ENCODE data around the gene INO80C. TPM values are rescaled to one million over a fixed set of nuclear protein-coding genes. Genes with fewer than 3 reads are reported as not detected.

The INO80C gene
- total and polyA plus RNA-seq, 7 donors, result 3.7 to 44.9 (median 25.5) TPM

GRCh38 chr18:35522130-35522959 is 24.6 kb upstream of the INO80C start:
- Histone ChIP-seq H3K27me3 (no peaks in the 10 kb centered on the region), H3K4me3 (no peak overlapping the region), H3K27ac (no peak overlapping the region), H3K4me1 (peaks cover 0 to 17% (median 11%) of the 10 kb centered on the region in 4 donors), H3K9me3 (no peaks in the 10 kb centered on the region), H3K36me3 (no peaks in the 10 kb centered on the region)
- TF ChIP-seq CTCF (IDR thresholded peaks at IDR 0.05) (no peak), POLR2AphosphoS5 (IDR thresholded peaks at IDR 0.05) (no peak), EP300 (IDR thresholded peaks at IDR 0.05) (no peak), POLR2A (IDR thresholded peaks at IDR 0.05) (no peak)
- no peak for DNase-seq
- 86 to 92% methylated on average over 2 of the region's 2 CpGs for WGBS, 2 donors
- intact Hi-C loops (cut with DNase I), result no loop called here

GRCh38 chr18:35521133-35521532 is 23.4 kb upstream of the INO80C start:
- H3K27me3 ChIP-seq, result no peaks in the 10 kb centered on the region
- WGBS, 2 donors, result 86 to 91% methylated on average over 5 of the region's 5 CpGs
- intact Hi-C loops (cut with DNase I), result no loop called here

GRCh38 chr18:35519148-35519899 is 21.6 kb upstream of the INO80C start:
- intact Hi-C loops (cut with DNase I), result no loop called here
- H3K9me3 ChIP-seq, result no peaks in the 10 kb centered on the region
- TF ChIP-seq POLR2A (IDR thresholded peaks at IDR 0.05) (no peak), EP300 (IDR thresholded peaks at IDR 0.05) (no peak), POLR2AphosphoS5 (IDR thresholded peaks at IDR 0.05) (no peak), CTCF (IDR thresholded peaks at IDR 0.05) (no peak)
- 79 to 85% methylated on average over 7 of the region's 7 CpGs for WGBS, 2 donors
- no peaks in the 10 kb centered on the region for H3K27me3 ChIP-seq
- H3K4me3 ChIP-seq, result no peak overlapping the region
- no peaks in the 10 kb centered on the region for H3K36me3 ChIP-seq
- DNase-seq, result no peak
- no peaks in the 10 kb centered on the region for H3K4me1 ChIP-seq
- no peak overlapping the region for H3K27ac ChIP-seq

More at GRCh38 chr18:35521133-35521532, 23.4 kb upstream of the INO80C start:
- no peak overlapping the region for H3K4me3 ChIP-seq
- H3K4me1 ChIP-seq, result peaks cover 0 to 6% (median 5%) of the 10 kb centered on the region in 4 donors
- no peaks in the 10 kb centered on the region for H3K9me3 ChIP-seq
- no peak for DNase-seq
- no peaks in the 10 kb centered on the region for H3K36me3 ChIP-seq
- no peak for TF ChIP-seq EP300 (IDR thresholded peaks at IDR 0.05)
- no peak for TF ChIP-seq CTCF (IDR thresholded peaks at IDR 0.05)
- TF ChIP-seq POLR2AphosphoS5 (IDR thresholded peaks at IDR 0.05), result no peak
- no peak for TF ChIP-seq POLR2A (IDR thresholded peaks at IDR 0.05)
- H3K27ac ChIP-seq, result no peak overlapping the region

GRCh38 chr18:35517715-35518114 is 20.0 kb upstream of the INO80C start:
- intact Hi-C loops (cut with DNase I), result no loop called here

More at GRCh38 chr18:35517715-35518114, 20.0 kb upstream of the INO80C start:
- DNase-seq, result no peak
- TF ChIP-seq POLR2AphosphoS5 (IDR thresholded peaks at IDR 0.05) (no peak), CTCF (IDR thresholded peaks at IDR 0.05) (no peak), POLR2A (IDR thresholded peaks at IDR 0.05) (no peak), EP300 (IDR thresholded peaks at IDR 0.05) (no peak)
- no peak overlapping the region for H3K4me3 ChIP-seq
- H3K27ac ChIP-seq, result no peak overlapping the region
- 97% methylated on average over 2 of the region's 2 CpGs for WGBS, 2 donors
- peaks cover 0 to 10% (median 0%) of the 10 kb centered on the region in 4 donors for H3K4me1 ChIP-seq
- no peaks in the 10 kb centered on the region for H3K36me3 ChIP-seq
- no peaks in the 10 kb centered on the region for H3K27me3 ChIP-seq
- no peaks in the 10 kb centered on the region for H3K9me3 ChIP-seq

Data from sigmoid colon (tissue), 7 donors.